H9 (cell line): ENCODE results near the gene DMPK. TPM values are rescaled to one million over a fixed set of nuclear protein-coding genes. Genes with fewer than 3 reads are reported as not detected.
"Not testable (repeated sequence)": the region's sequence is repeated elsewhere in the genome, so short reads cannot be mapped to it uniquely, and the experiment has no call there.

Experiments
- DNase-seq: peaks from one replicate; pipeline ENCODE4 v3.0.0-alpha.2; 2017
- H2AFZ ChIP-seq: one replicate; pipeline ENCODE4 v1.6.1; 2013; ENCODE audit warnings: mild to moderate bottlenecking, low read length, control low read depth, moderate library complexity
- H2AK5ac ChIP-seq: 2 replicates; pipeline ENCODE4 v1.6.1; 2013; ENCODE audit warnings: low read length, control low read depth, mixed read lengths; ENCODE audit not compliant: insufficient read length
- H2BK120ac ChIP-seq: one replicate; pipeline ENCODE4 v1.6.1; 2013; ENCODE audit warnings: low read depth, mild to moderate bottlenecking, low read length, control low read depth, inconsistent platforms; ENCODE audit not compliant: poor library complexity, severe bottlenecking
- H2BK12ac ChIP-seq: 2 replicates; pipeline ENCODE4 v1.6.1; 2013; ENCODE audit warnings: low read length, control low read depth, mixed read lengths, low read depth; ENCODE audit not compliant: insufficient read length
- H2BK15ac ChIP-seq: 2 replicates; pipeline ENCODE4 v1.6.1; 2013; ENCODE audit warnings: low read depth, low read length, control low read depth
- H2BK20ac ChIP-seq: one replicate; pipeline ENCODE4 v1.6.1; 2013; ENCODE audit warnings: low read depth, mild to moderate bottlenecking, low read length, control low read depth, inconsistent platforms; ENCODE audit not compliant: poor library complexity, severe bottlenecking
- H2BK5ac ChIP-seq: 2 replicates; pipeline ENCODE4 v1.6.1; 2013; ENCODE audit warnings: low read length, control low read depth, mixed read lengths; ENCODE audit not compliant: insufficient read length
- H3K14ac ChIP-seq: 2 replicates; pipeline ENCODE4 v1.6.1; 2013; ENCODE audit warnings: low read length, control low read depth; ENCODE audit not compliant: insufficient read depth
- H3K18ac ChIP-seq: 2 replicates; pipeline ENCODE4 v1.6.1; 2013; ENCODE audit warnings: low read depth, mild to moderate bottlenecking, mixed read lengths, low read length, control low read depth; ENCODE audit not compliant: insufficient read length
- H3K23ac ChIP-seq: 2 replicates; pipeline ENCODE4 v1.6.1; 2013; ENCODE audit warnings: low read length, control low read depth, mixed read lengths, low read depth; ENCODE audit not compliant: insufficient read length
- H3K23me2 ChIP-seq: 2 replicates; pipeline ENCODE4 v1.6.1; 2013; ENCODE audit warnings: low read depth, mild to moderate bottlenecking, mixed read lengths, low read length, control low read depth; ENCODE audit not compliant: insufficient read length, poor library complexity, severe bottlenecking
- H3K27ac ChIP-seq: 2 replicates; pipeline ENCODE4 v1.5.1; 2013; ENCODE audit warnings: low read length, control low read depth, mixed read lengths, low read depth; ENCODE audit not compliant: insufficient read length
- H3K27me3 ChIP-seq: 2 replicates; pipeline ENCODE4 v1.6.1; 2013; ENCODE audit warnings: low read length, control low read depth, inconsistent platforms; ENCODE audit not compliant: insufficient read depth
- H3K4ac ChIP-seq: 2 replicates; pipeline ENCODE4 v1.6.1; 2013; ENCODE audit warnings: low read depth, mild to moderate bottlenecking, control low read depth, inconsistent platforms, low read length, moderate library complexity
- H3K4me1 ChIP-seq: 2 replicates; pipeline ENCODE4 v1.6.1; 2013; ENCODE audit warnings: low read length, control low read depth, inconsistent platforms; ENCODE audit not compliant: insufficient read depth
- H3K4me2 ChIP-seq: 2 replicates; pipeline ENCODE4 v1.6.1; 2013; ENCODE audit warnings: low read length, control low read depth, mixed read lengths; ENCODE audit not compliant: insufficient read length, insufficient read depth
- H3K56ac ChIP-seq: 2 replicates; pipeline ENCODE4 v1.6.1; 2013; ENCODE audit warnings: low read depth, mild to moderate bottlenecking, mixed read lengths, low read length, control low read depth; ENCODE audit not compliant: insufficient read length
- H3K79me1 ChIP-seq: 2 replicates; pipeline ENCODE4 v1.6.1; 2013; ENCODE audit warnings: low read depth, mild to moderate bottlenecking, moderate library complexity, low read length, control low read depth, inconsistent platforms; ENCODE audit not compliant: insufficient read depth, poor library complexity, severe bottlenecking
- H3K79me2 ChIP-seq: 2 replicates; pipeline ENCODE4 v1.6.1; 2013; ENCODE audit warnings: low read length, control low read depth, inconsistent platforms; ENCODE audit not compliant: insufficient read depth
- H3K9ac ChIP-seq: 2 replicates; pipeline ENCODE4 v1.6.1; 2013; ENCODE audit warnings: low read length, control low read depth, mixed read lengths; ENCODE audit not compliant: insufficient read length; ENCODE audit errors: extremely low read depth
- H3K9me3 ChIP-seq: one replicate; pipeline ENCODE4 v1.6.1; 2013; ENCODE audit warnings: low read depth, low read length, inconsistent platforms; ENCODE audit not compliant: control insufficient read depth
- H3T11ph ChIP-seq: one replicate; pipeline ENCODE4 v1.6.1; 2013; ENCODE audit warnings: mild to moderate bottlenecking, low read length, control low read depth, inconsistent platforms
- H4K20me1 ChIP-seq: one replicate; pipeline ENCODE4 v1.6.1; 2013; ENCODE audit not compliant: control insufficient read depth, insufficient read length, insufficient read depth
- H4K5ac ChIP-seq: 2 replicates; pipeline ENCODE4 v1.6.1; 2013; ENCODE audit warnings: low read depth, mild to moderate bottlenecking, mixed read lengths, low read length, control low read depth; ENCODE audit not compliant: insufficient read length
- H4K8ac ChIP-seq: replicated peaks from 2 replicates; pipeline ENCODE4 v1.6.1; 2013; ENCODE audit warnings: low read length, control low read depth, mixed read lengths, low read depth; ENCODE audit not compliant: insufficient read length
- H4K91ac ChIP-seq: 2 replicates; pipeline ENCODE4 v1.6.1; 2013; ENCODE audit warnings: low read depth, mild to moderate bottlenecking, moderate library complexity, mixed read lengths, low read length, control low read depth; ENCODE audit not compliant: insufficient read length
- H3K27ac Mint-ChIP-seq, 3 experiments: 2 replicates in 2 of 3; 3 replicates in 1 of 3; pipeline ENCODE4 v1.8.0; 2020 to 2021; ENCODE audit warnings: mixed read lengths in 3 of 3, mild to moderate bottlenecking in 1 of 3, moderate library complexity in 1 of 3
- H3K27me3 Mint-ChIP-seq: 2 replicates; pipeline ENCODE4 v1.8.0; 2021; ENCODE audit warnings: low read depth, mild to moderate bottlenecking, moderate library complexity, mixed read lengths
- H3K36me3 Mint-ChIP-seq, 3 experiments: 2 replicates in 2 of 3; 3 replicates in 1 of 3; pipeline ENCODE4 v1.8.0; 2020 to 2021; ENCODE audit warnings: low read depth in 3 of 3, mixed read lengths in 3 of 3; ENCODE audit not compliant: insufficient read depth in 1 of 3
- H3K4me1 Mint-ChIP-seq, 2 experiments: 2 replicates each; pipeline ENCODE4 v1.8.0; 2020; ENCODE audit warnings: mixed read lengths in 2 of 2
- H3K4me3 Mint-ChIP-seq, 2 experiments: 2 replicates in 1 of 2; 3 replicates in 1 of 2; pipeline ENCODE4 v1.8.0; 2020 to 2021; ENCODE audit warnings: mild to moderate bottlenecking in 2 of 2, mixed read lengths in 2 of 2, moderate library complexity in 1 of 2
- H3K9me3 Mint-ChIP-seq, 2 experiments: 2 replicates in 1 of 2; 3 replicates in 1 of 2; pipeline ENCODE4 v1.8.0; 2020; ENCODE audit warnings: mild to moderate bottlenecking in 2 of 2, mixed read lengths in 2 of 2, moderate library complexity in 1 of 2
- CTCF ChIP-seq: fragments of 200-600 bp; sonication (generic); conservative IDR thresholded peaks from 3 replicates; pipeline ENCODE4 v1.8.0; 2021; ENCODE audit warnings: antibody characterized with exemption, mild to moderate bottlenecking
- WGBS: extraction: QIAGEN DNeasy Blood & Tissue Kit; methylation state at CpG from one replicate; pipeline ENCODE4 v1.1.7; 2013; ENCODE audit warnings: missing lambda C conversion rate, low lambda C conversion rate, mixed read lengths; ENCODE audit not compliant: insufficient read length; ENCODE audit errors: extremely low coverage; 5-methylcytosine and 5-hydroxymethylcytosine counted together
- total RNA-seq: library from RNA; stranded (reverse); gene quantifications from 2 replicates; pipeline ENCODE4 v1.2.1, GENCODE V29; 2021

The DMPK gene
- total RNA-seq, 1 experiment from 2014 or later: 67.4 TPM

DNA sequence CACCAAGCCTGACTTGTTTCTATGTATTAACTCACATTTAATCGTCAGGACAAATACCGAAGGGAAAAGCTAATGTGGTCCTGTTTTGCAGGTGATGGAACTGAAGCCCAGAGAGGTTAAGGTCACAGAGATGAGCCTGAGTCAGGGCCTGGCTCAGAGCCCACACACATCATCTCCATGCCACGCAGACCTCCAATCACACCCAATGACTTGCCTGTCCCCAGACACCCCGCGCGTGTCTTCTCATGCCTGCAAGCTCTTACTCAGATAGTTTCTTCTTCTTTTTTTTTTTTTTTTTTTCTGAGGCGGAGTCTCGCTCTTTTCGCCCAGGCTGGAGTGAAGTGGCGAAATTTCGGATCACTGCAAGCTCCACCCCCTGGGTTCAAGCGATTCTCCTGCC is 29.7 kb downstream of the DMPK start:
- Histone ChIP-seq H3K27me3 (no peaks in the 10 kb centered on the region), H2BK15ac (no peak overlapping the region), H4K8ac (no peak overlapping the region), H3K79me1 (no peaks in the 10 kb centered on the region), H3K9me3 (no peaks in the 10 kb centered on the region), H3K56ac (no peak overlapping the region), H3K23me2 (no peaks in the 10 kb centered on the region), H2BK12ac (no peak overlapping the region), H3K9ac (no peak overlapping the region), H3K18ac (no peak overlapping the region), H3K4ac (no peak overlapping the region), H2AK5ac (no peak overlapping the region), H3K4me2 (no peak overlapping the region), H3K27ac (no peak overlapping the region), H2AFZ (no peak overlapping the region), H2BK120ac (no peak overlapping the region), H4K91ac (no peak overlapping the region), H4K20me1 (no peaks in the 10 kb centered on the region), H4K5ac (no peak overlapping the region), H3K4me1 (no peaks in the 10 kb centered on the region), H2BK5ac (no peak overlapping the region), H3K14ac (no peak overlapping the region), H2BK20ac (no peak overlapping the region), H3K79me2 (no peaks in the 10 kb centered on the region), H3K23ac (no peak overlapping the region), H3T11ph (no peak overlapping the region)
- no peak for DNase-seq
- no peak for TF ChIP-seq CTCF
- Mint-ChIP-seq H3K9me3 (no peaks in the 10 kb centered on the region), H3K36me3 (no peaks in the 10 kb centered on the region), H3K27ac (peak overlapping the region in 1 of 3 experiments; percentile 24; a peak in 1 of 7 replicates), H3K27me3 (peaks cover 14% of the 10 kb centered on the region), H3K4me1 (peaks cover 3 to 6% of the 10 kb centered on the region in 2 experiments; a peak in 3 of 4 replicates), H3K4me3 (no peak overlapping the region)
- WGBS: no CpG with 5 or more reads among the region's 12 CpGs

GRCh38 chr19:45751483-45751882 is 30.8 kb downstream of the DMPK start:
- not testable (repeated sequence) for H3K36me3 Mint-ChIP-seq, H3K23ac ChIP-seq, H3K14ac ChIP-seq, H2BK5ac ChIP-seq, H3K9me3 Mint-ChIP-seq, H2AK5ac ChIP-seq, H3K27me3 ChIP-seq, H4K91ac ChIP-seq, H3K23me2 ChIP-seq, H2BK120ac ChIP-seq, H3K9ac ChIP-seq, H3K27ac ChIP-seq, H3T11ph ChIP-seq, H3K4me2 ChIP-seq, H3K79me1 ChIP-seq, H2BK15ac ChIP-seq, H3K9me3 ChIP-seq, H2BK20ac ChIP-seq, H2AFZ ChIP-seq, H4K20me1 ChIP-seq, H3K4ac ChIP-seq, H3K79me2 ChIP-seq, H3K18ac ChIP-seq, H4K8ac ChIP-seq, DNase-seq, H3K4me1 Mint-ChIP-seq, H3K56ac ChIP-seq, H4K5ac ChIP-seq, H3K4me1 ChIP-seq, H2BK12ac ChIP-seq, H3K4me3 Mint-ChIP-seq
- no CpG with 5 or more reads among the region's 10 CpGs for WGBS
- Mint-ChIP-seq H3K27me3 (peaks cover 13% of the 10 kb centered on the region), H3K27ac (peak overlapping the region in 1 of 3 experiments; percentile 75; a peak in 1 of 7 replicates)
